Skin of body (tissue), 2 donors: ENCODE measurements around the gene CXorf58. TPM values are rescaled to one million over a fixed set of nuclear protein-coding genes. Genes with fewer than 3 reads are reported as not detected.
"Not testable (repeated sequence)": the region's sequence is repeated elsewhere in the genome, so short reads cannot be mapped to it uniquely, and the experiment has no call there.

Source experiments
- DNase-seq: peaks from one replicate; lab custom pipeline; 2025; lab: John Stamatoyannopoulos, UW
- total RNA-seq: library from RNA; depleted of rRNA; stranded (reverse); fragments of >200 nt; gene quantifications from one replicate; pipeline ENCODE4 v1.2.3, GENCODE V29; 2014

The CXorf58 gene
- not detected for total RNA-seq

GRCh38 chrX:23907498-23908218 lies at the start of gene CXorf58, which contains the start of gene APOO:
Gene CXorf58, plus strand, starts transcription at chrX:23908006. Its CDS starts 2,297 bp downstream, at chrX:23910303.
Gene APOO, minus strand, starts transcription at chrX:23907938. Its CDS starts 236 bp downstream, at chrX:23907702.
- DNase-seq: peak; percentile 89

- DNase-seq: not testable (repeated sequence)
Observed at GRCh38 chrX:23859238-23859637, 48.6 kb upstream of the CXorf58 start.

GRCh38 chrX:23861215-23861896 lies 46.5 kb upstream of the CXorf58 start:
- no peak for DNase-seq

GRCh38 chrX:23861952-23862351 lies 45.9 kb upstream of the CXorf58 start:
- not testable (repeated sequence) for DNase-seq

- no peak for DNase-seq
Observed at GRCh38 chrX:23864742-23865326, 43.0 kb upstream of the CXorf58 start.

- DNase-seq: no peak
Observed at GRCh38 chrX:23870041-23870440, 37.8 kb upstream of the CXorf58 start.

- DNase-seq: no peak
Observed at GRCh38 chrX:23871905-23872546, 35.8 kb upstream of the CXorf58 start.

- DNase-seq: no peak
Observed at GRCh38 chrX:23879380-23880090, 28.3 kb upstream of the CXorf58 start.

GRCh38 chrX:23883737-23884354 lies 24.0 kb upstream of the CXorf58 start:
- no peak for DNase-seq

- no peak for DNase-seq
Observed at GRCh38 chrX:23884427-23885024, 23.3 kb upstream of the CXorf58 start.

- DNase-seq: no peak
Observed at GRCh38 chrX:23885803-23886202, 22.0 kb upstream of the CXorf58 start.

GRCh38 chrX:23887451-23887850 lies 20.4 kb upstream of the CXorf58 start:
- DNase-seq: no peak

GRCh38 chrX:23887918-23888317 lies 19.9 kb upstream of the CXorf58 start:
- DNase-seq: no peak

- no peak for DNase-seq
Observed at GRCh38 chrX:23888887-23889501, 18.8 kb upstream of the CXorf58 start.

- DNase-seq: no peak
Observed at GRCh38 chrX:23890933-23891332, 16.9 kb upstream of the CXorf58 start.

- DNase-seq: not testable (repeated sequence)
Observed at GRCh38 chrX:23894993-23895392, 12.8 kb upstream of the CXorf58 start.

- DNase-seq: not testable (repeated sequence)
Observed at GRCh38 chrX:23896539-23896938, 11.3 kb upstream of the CXorf58 start.

- no peak for DNase-seq
Observed at GRCh38 chrX:23896981-23897380, 10.8 kb upstream of the CXorf58 start.

GRCh38 chrX:23898412-23898959 lies 9.3 kb upstream of the CXorf58 start:
- DNase-seq: no peak
